Parathyroid adenoma (tissue), 2 donors: ENCODE data around the gene PACS1.

Experiments used
- H2AFZ ChIP-seq: fragments of 300-600 bp; sonication (generic); one replicate; pipeline ENCODE4 v1.7.0; 2017; ENCODE audit warnings: antibody characterized with exemption, mild to moderate bottlenecking
- H3K27ac ChIP-seq: fragments of 300-600 bp; sonication (generic); one replicate; pipeline ENCODE4 v1.7.0; 2017
- H3K27me3 ChIP-seq: fragments of 300-600 bp; sonication (generic); one replicate; pipeline ENCODE4 v1.7.0; 2017; ENCODE audit warnings: low read length; ENCODE audit not compliant: control insufficient read depth, insufficient read depth
- H3K36me3 ChIP-seq: fragments of 300-600 bp; sonication (generic); one replicate; pipeline ENCODE4 v1.7.0; 2017; ENCODE audit warnings: low read length; ENCODE audit not compliant: control insufficient read depth, insufficient read depth
- H3K4me1 ChIP-seq: fragments of 300-600 bp; sonication (generic); one replicate; pipeline ENCODE4 v1.7.0; 2017; ENCODE audit warnings: control low read depth
- H3K4me2 ChIP-seq: fragments of 300-600 bp; sonication (generic); one replicate; pipeline ENCODE4 v1.7.0; 2017; ENCODE audit warnings: low read length
- H3K4me3 ChIP-seq: fragments of 300-600 bp; sonication (generic); one replicate; pipeline ENCODE4 v1.7.0; 2017; ENCODE audit warnings: low read depth, low read length
- H3K79me2 ChIP-seq: fragments of 300-600 bp; sonication (generic); one replicate; pipeline ENCODE4 v1.7.0; 2017; ENCODE audit warnings: control low read depth
- H3K9ac ChIP-seq: fragments of 300-600 bp; sonication (generic); one replicate; pipeline ENCODE4 v1.7.0; 2017; ENCODE audit warnings: mild to moderate bottlenecking
- H3K9me3 ChIP-seq: fragments of 300-600 bp; sonication (generic); one replicate; pipeline ENCODE4 v1.7.0; 2017; ENCODE audit warnings: low read length; ENCODE audit not compliant: control insufficient read depth
- TF ChIP-seq, protein P1 (sequence below): fragments of 300-600 bp; sonication (generic); IDR thresholded peaks from one replicate; pipeline ENCODE4 v1.7.0; 2017; ENCODE audit warnings: antibody characterized with exemption, mild to moderate bottlenecking
- donor health status: primary hyperparathyroidism.

PACS1 gene

DNA sequence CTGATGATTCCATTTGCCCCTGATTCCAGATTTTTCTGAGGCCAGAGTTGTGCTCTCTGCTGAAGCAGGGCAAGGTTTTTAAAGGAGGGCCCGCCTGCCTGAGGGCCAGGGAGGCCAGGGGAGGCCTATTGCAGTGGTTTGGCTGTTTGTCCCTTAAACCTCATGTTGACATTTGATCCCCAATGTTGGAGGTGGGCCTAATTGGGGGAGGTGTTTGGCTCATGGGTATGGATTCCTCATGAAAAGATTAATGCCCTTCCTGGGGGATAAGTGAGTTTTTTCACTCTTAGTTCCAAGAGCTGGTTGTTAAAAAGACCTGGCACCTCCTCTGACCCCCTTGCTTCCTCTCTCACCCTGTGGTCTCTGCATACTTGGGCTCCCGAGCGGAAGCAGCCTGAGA lies 30.3 kb upstream of the PACS1 start:
- Histone ChIP-seq H3K27ac (no peak overlapping the region), H3K79me2 (no peaks in the 10 kb centered on the region), H3K9me3 (no peaks in the 10 kb centered on the region), H3K4me2 (no peak overlapping the region), H3K27me3 (no peaks in the 10 kb centered on the region), H3K4me1 (no peaks in the 10 kb centered on the region), H2AFZ (no peak overlapping the region), H3K9ac (no peak overlapping the region), H3K4me3 (no peak overlapping the region), H3K36me3 (no peaks in the 10 kb centered on the region)
- TF ChIP-seq, protein P1, sequence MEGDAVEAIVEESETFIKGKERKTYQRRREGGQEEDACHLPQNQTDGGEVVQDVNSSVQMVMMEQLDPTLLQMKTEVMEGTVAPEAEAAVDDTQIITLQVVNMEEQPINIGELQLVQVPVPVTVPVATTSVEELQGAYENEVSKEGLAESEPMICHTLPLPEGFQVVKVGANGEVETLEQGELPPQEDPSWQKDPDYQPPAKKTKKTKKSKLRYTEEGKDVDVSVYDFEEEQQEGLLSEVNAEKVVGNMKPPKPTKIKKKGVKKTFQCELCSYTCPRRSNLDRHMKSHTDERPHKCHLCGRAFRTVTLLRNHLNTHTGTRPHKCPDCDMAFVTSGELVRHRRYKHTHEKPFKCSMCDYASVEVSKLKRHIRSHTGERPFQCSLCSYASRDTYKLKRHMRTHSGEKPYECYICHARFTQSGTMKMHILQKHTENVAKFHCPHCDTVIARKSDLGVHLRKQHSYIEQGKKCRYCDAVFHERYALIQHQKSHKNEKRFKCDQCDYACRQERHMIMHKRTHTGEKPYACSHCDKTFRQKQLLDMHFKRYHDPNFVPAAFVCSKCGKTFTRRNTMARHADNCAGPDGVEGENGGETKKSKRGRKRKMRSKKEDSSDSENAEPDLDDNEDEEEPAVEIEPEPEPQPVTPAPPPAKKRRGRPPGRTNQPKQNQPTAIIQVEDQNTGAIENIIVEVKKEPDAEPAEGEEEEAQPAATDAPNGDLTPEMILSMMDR = no peak

DNA sequence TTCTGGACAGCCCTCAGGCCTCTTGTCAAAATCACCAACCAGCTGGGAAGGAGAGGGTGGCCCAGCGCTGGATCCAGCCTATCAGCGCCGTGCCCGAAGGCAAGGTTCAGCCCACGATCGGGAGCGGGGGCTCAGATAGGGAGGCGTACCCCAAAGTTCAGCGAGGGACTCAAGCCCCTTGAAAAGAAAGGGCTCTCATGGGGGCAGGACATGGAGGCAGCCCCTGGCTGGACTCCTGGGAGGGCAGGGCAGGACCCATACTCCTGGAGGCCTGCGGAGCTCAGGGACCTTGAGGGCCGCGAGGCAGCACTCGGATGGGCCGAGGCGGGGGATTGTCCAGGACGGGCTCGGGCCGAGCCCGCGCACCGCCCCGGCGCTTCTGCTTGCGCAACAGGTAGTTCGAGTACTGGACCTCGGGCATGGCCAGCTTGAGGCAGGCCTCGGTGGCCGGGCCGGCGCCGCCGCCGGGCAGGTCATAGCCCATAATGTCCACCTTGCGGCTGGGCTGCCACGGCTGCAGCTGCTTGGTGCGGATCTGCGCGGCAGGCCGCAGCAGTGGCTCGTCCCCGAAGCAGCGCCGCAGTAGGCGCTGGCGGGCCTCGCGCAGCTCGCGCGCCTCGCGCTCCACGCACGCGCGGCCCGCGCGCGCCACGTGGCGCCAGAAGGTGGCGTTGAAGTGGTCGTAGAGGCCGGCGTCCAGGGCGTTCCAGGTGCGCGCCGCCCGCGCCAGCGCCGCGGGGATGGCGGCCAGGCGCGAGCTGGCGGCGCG lies 27.7 kb upstream of the PACS1 start:
- Histone ChIP-seq H3K4me1 (peaks cover 11% of the 10 kb centered on the region), H3K36me3 (no peaks in the 10 kb centered on the region), H3K27me3 (no peaks in the 10 kb centered on the region), H3K4me3 (no peak overlapping the region), H3K4me2 (no peak overlapping the region), H3K9me3 (no peaks in the 10 kb centered on the region), H3K9ac (no peak overlapping the region), H3K27ac (no peak overlapping the region), H2AFZ (no peak overlapping the region), H3K79me2 (no peaks in the 10 kb centered on the region)
- TF ChIP-seq, protein P1 = no peak

DNA sequence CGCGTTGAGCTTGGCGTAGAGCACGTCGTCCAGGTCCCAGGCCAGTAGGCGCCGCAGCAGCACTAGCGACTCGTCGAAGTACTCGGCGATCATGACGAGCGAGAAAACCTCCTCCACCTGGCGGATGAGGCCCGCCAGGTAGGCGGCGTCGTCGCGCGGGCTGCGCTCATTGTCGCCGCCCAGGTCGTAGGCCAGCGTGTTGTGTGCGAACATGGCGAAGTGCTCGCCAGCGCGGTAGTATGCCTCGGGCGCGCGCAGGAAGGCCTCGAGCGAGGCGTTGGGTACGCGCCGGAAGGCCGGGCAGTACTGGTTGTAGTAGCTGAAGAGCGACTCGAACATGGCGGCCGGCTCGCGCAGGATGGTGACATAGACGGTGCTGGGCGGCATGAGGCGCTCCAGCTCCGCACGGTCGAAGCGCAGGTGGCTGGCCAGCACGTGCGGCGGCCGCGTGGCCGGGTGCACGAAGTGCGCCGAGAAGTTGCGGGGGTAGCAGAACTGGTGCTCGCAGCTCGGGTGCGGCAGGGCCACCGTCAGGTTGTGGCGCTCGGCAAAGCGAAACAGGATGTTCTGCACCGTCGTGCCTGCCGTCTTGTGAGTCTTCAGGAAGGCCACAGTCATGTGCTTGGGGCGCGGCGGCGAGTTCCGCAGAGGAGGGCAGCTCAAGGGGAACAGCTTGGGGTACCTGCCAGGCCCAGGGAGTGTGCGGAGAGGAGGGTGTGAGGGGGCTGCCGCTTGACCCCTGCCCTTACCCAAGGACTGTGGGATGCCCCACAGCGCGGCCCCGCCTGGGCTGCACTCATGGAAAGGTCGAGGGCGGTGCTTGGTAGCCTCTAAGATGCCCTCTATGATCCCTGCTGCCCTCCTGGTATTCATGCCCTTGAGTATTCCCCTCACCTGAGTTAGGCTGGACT lies 26.8 kb upstream of the PACS1 start:
- Histone ChIP-seq H2AFZ (no peak overlapping the region), H3K9me3 (no peaks in the 10 kb centered on the region), H3K79me2 (no peaks in the 10 kb centered on the region), H3K9ac (no peak overlapping the region), H3K4me3 (no peak overlapping the region), H3K27ac (no peak overlapping the region), H3K4me1 (peaks cover 14% of the 10 kb centered on the region), H3K27me3 (no peaks in the 10 kb centered on the region), H3K4me2 (no peak overlapping the region), H3K36me3 (no peaks in the 10 kb centered on the region)
- TF ChIP-seq, protein P1 = no peak

DNA sequence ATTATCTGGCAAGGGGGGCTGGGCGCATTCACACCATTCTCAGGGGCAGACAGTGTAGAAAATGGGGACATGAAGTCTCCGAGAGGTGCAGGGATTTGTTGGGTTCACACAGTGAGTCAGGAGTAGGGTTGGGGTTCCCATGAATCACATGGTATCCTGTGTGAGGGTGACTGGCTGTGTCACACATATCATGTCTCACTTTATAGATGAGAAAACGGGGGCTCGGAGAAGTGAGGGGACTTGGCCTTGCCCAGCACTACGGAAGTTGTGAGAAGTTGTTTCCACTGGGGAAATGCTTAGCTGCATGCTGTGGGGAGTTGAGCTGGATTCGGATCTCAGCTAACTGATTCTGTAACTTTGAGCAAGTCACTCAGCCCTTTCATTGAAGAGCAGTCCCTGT lies 25.3 kb upstream of the PACS1 start:
- Histone ChIP-seq H3K4me2 (peak overlapping the region; percentile 22), H3K36me3 (no peaks in the 10 kb centered on the region), H3K4me3 (no peak overlapping the region), H3K79me2 (no peaks in the 10 kb centered on the region), H3K27ac (no peak overlapping the region), H3K9ac (no peak overlapping the region), H2AFZ (no peak overlapping the region), H3K27me3 (no peaks in the 10 kb centered on the region), H3K9me3 (no peaks in the 10 kb centered on the region), H3K4me1 (peaks cover 14% of the 10 kb centered on the region)
- TF ChIP-seq, protein P1 = no peak
